Measurements from ENCODE around the gene SCARF2. TPM values are rescaled to one million over a fixed set of nuclear protein-coding genes. Genes with fewer than 3 reads are reported as not detected.
A peak's percentile ranks its signal among the peaks of the same experiment; 100 is the strongest.
"Not testable (repeated sequence)": the region's sequence is repeated elsewhere in the genome, so short reads cannot be mapped to it uniquely, and the experiment has no call there.

Gene SCARF2
- total and polyA plus RNA-seq, 3 donors from 2014 or later: 3.3 to 12.3 (median 10.4) TPM

DNA sequence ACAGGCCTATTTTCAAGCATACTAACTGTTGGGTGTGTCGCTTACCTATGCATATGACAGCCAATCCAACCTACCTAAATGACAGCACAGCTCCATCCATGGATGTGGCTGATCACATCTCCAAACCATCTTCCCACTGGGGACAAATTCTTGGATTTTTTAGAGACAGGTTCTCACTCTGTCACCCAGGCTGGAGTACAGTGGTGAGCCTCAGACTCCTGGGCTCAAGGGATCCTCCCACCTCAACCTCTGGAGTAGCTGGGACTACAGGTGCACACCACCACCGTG lies 18.0 kb downstream of the SCARF2 start:
- DNase-seq: no peak
- H3K4me3 ChIP-seq: no peak overlapping the region
- 96 to 98% methylated on average over 2 of the region's 2 CpGs for WGBS, 2 donors
- TF ChIP-seq POLR2A (IDR thresholded peaks at IDR 0.05): no peak
- TF ChIP-seq, protein P1, sequence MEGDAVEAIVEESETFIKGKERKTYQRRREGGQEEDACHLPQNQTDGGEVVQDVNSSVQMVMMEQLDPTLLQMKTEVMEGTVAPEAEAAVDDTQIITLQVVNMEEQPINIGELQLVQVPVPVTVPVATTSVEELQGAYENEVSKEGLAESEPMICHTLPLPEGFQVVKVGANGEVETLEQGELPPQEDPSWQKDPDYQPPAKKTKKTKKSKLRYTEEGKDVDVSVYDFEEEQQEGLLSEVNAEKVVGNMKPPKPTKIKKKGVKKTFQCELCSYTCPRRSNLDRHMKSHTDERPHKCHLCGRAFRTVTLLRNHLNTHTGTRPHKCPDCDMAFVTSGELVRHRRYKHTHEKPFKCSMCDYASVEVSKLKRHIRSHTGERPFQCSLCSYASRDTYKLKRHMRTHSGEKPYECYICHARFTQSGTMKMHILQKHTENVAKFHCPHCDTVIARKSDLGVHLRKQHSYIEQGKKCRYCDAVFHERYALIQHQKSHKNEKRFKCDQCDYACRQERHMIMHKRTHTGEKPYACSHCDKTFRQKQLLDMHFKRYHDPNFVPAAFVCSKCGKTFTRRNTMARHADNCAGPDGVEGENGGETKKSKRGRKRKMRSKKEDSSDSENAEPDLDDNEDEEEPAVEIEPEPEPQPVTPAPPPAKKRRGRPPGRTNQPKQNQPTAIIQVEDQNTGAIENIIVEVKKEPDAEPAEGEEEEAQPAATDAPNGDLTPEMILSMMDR (IDR thresholded peaks at IDR 0.05): no peak
- H3K27me3 ChIP-seq: no peaks in the 10 kb centered on the region
- no peaks in the 10 kb centered on the region for H3K36me3 ChIP-seq (ENCODE audit: low read depth, missing control alignments)
- no peaks in the 10 kb centered on the region for H3K9me3 ChIP-seq
- H3K27ac ChIP-seq: no peak overlapping the region
- intact Hi-C loops (cut with DNase I; ENCODE audit: low total_unique reads): no loop called here
- H3K4me1 ChIP-seq: peaks cover 20% of the 10 kb centered on the region

DNA sequence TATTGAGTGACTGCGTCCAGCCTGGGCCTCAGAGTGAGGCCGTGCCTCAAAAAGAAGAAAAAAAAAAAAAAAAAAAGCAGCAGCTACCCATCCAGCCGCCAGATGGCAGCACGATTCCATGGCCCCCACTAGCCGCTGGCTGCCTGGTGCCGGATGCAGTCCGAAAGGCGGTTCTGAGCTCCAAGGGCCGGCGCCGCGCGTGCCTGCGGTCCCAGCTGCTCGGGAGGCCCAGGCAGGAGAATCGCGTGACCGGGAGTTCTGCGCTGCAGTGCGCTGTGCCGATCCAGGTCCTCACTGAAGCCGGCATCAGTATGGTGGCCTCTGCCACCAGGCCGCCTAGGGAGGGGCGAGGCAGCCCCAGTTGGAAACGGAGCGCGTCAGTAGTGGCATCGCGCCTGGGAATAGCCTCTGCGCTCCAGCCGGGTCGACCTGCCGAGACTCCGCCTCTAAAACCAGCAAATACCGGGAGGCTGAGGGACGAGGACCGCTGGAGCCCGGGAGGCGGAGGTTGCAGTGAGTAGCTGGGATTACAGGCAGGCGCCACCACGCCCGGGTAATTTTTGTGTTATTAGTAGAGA lies 19.3 kb downstream of the SCARF2 start:
- TF ChIP-seq POLR2A (IDR thresholded peaks at IDR 0.05): no peak
- TF ChIP-seq, protein P1 (IDR thresholded peaks at IDR 0.05): peak; percentile 71 to 87 (median 86)
- Histone ChIP-seq H3K9me3 (no peaks in the 10 kb centered on the region), H3K36me3 (ENCODE audit: low read depth, missing control alignments) (no peaks in the 10 kb centered on the region), H3K4me1 (peaks cover 7% of the 10 kb centered on the region), H3K27me3 (no peaks in the 10 kb centered on the region), H3K27ac (peak overlapping the region; percentile 24 to 26), H3K4me3 (peak overlapping the region; percentile 16 to 62)
- 0 to 5% methylated on average over 14 to 42 of the region's 42 CpGs for WGBS, 2 donors
- intact Hi-C loops (cut with DNase I; ENCODE audit: low total_unique reads): no loop called here
- peak; percentile 88 for DNase-seq

DNA sequence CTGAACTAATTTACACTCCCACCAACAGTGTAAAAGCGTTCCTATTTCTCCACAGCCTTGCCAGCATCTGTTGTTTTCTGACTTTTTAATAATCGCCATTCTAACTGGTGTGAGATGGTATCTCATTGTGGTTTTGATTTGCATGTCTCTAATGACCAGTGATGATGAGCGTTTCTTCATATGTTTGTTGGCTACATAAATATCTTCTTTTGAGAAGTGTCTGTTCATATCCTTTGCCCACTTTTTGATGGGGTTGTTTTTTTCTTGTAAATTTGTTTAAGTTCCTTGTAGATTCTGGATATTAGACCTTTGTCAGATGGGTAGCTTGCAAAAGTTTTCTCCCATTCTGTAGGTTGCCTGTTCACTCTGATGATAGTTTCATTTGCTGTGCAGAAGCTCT lies 21.9 kb downstream of the SCARF2 start:
- H3K4me1 ChIP-seq; H3K27me3 ChIP-seq; H3K36me3 ChIP-seq (ENCODE audit: low read depth, missing control alignments); DNase-seq; H3K9me3 ChIP-seq; H3K27ac ChIP-seq; intact Hi-C loops (cut with DNase I; ENCODE audit: low total_unique reads); H3K4me3 ChIP-seq: not testable (repeated sequence)
- WGBS, 2 donors: 90 to 92% methylated on average over 3 of the region's 3 CpGs

DNA sequence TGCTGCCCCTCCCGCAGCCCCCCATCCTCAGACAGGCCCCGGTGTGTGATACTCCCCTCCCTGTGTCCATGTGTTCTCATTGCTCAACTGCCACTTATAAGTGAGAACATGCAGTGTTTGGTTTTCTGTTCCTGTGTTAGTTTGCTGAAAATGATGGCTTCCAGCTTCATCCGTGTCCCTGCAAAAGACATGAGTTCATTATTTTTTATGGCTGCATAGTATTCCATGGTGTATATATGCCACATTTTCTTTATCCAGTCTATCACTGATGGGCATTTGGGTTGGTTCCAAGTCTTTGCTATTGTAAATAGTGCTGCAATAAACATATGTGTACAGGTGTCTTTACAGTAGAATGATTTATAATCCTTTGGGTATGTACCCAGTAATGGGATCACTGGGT lies 22.4 kb downstream of the SCARF2 start:
- H3K36me3 ChIP-seq (ENCODE audit: low read depth, missing control alignments); H3K9me3 ChIP-seq; DNase-seq; intact Hi-C loops (cut with DNase I; ENCODE audit: low total_unique reads); H3K4me3 ChIP-seq; H3K27ac ChIP-seq; H3K4me1 ChIP-seq; H3K27me3 ChIP-seq: not testable (repeated sequence)
- 93 to 96% methylated on average over 3 of the region's 3 CpGs for WGBS, 2 donors

DNA sequence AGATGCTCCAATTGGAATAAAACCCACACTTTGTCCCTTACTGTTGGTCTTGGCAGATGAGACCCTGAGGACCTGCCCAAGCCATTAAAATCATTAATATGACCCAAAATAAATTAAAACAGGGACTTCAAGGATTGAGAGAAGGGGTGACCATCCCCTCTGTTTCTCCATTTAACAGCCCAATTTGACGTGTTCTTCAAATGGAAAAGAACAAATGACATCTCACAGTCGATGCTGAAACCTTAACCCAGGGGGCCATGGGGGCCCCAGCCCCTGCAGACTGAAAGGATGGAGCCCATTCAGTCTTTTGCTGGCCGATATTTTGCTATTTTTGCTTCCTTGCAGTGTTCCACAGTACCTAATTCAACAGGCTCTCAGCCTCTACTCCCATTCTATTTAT lies 23.2 kb downstream of the SCARF2 start:
- H3K9me3 ChIP-seq: no peaks in the 10 kb centered on the region
- intact Hi-C loops (cut with DNase I; ENCODE audit: low total_unique reads): no loop called here
- TF ChIP-seq, protein P1 (IDR thresholded peaks at IDR 0.05): no peak
- TF ChIP-seq POLR2A (IDR thresholded peaks at IDR 0.05): no peak
- no peaks in the 10 kb centered on the region for H3K4me1 ChIP-seq
- no peak for DNase-seq
- 84 to 88% methylated on average over 3 of the region's 3 CpGs for WGBS, 2 donors
- H3K27ac ChIP-seq: no peak overlapping the region
- H3K36me3 ChIP-seq (ENCODE audit: low read depth, missing control alignments): no peaks in the 10 kb centered on the region
- H3K27me3 ChIP-seq: no peaks in the 10 kb centered on the region
- H3K4me3 ChIP-seq: no peak overlapping the region

DNA sequence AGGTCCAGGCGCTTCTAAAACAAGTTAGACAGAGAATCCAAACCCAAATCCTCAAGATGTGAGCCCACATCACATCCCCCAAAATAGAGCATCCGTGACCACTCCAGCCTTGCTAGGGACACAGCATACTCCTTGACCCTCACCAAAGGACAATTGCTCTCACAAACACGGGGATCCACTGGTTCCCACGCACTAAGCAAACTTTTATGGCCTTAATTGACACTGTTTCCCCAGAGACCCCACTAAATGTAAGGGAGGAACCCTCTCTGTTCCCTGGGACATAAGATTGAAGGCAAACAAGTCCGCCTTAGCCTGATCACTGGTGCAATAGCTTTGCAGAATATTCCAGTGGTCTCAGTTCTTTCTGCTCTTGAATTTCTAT lies 23.6 kb downstream of the SCARF2 start:
- DNase-seq: no peak
- Histone ChIP-seq H3K9me3 (no peaks in the 10 kb centered on the region), H3K4me1 (no peaks in the 10 kb centered on the region), H3K27me3 (no peaks in the 10 kb centered on the region), H3K36me3 (ENCODE audit: low read depth, missing control alignments) (no peaks in the 10 kb centered on the region), H3K4me3 (no peak overlapping the region), H3K27ac (no peak overlapping the region)
- WGBS, 2 donors: 90% methylated on average over 5 of the region's 5 CpGs
- TF ChIP-seq, protein P1 (IDR thresholded peaks at IDR 0.05): no peak
- TF ChIP-seq POLR2A (IDR thresholded peaks at IDR 0.05): no peak
- intact Hi-C loops (cut with DNase I; ENCODE audit: low total_unique reads): no loop called here

All from testis (tissue), 3 donors.